CD4-positive, alpha-beta T cell (primary cell): Measurements from ENCODE around the gene CDH22. TPM values are rescaled to one million over a fixed set of nuclear protein-coding genes. Genes with fewer than 3 reads are reported as not detected.

ENCODE experiments used
- ATAC-seq: fragments of 200-7000 bp; cut with Tn5 transposase; one replicate; pipeline ENCODE4 v1.10.0; 2022; ENCODE audit warnings: mild to moderate bottlenecking; ENCODE audit not compliant: poor library complexity
- CTCF ChIA-PET: fragments of 350-600 bp; sonication (Branson Sonifier 250); formaldehyde crosslinking; loops from one replicate; lab custom pipeline; 2021; ENCODE audit warnings: antibody characterized with exemption, inconsistent platforms; lab: Charles Lee
- POLR2A ChIA-PET: fragments of 350-600 bp; sonication (Branson Sonifier 250); formaldehyde crosslinking; loops from one replicate; lab custom pipeline; 2021; ENCODE audit warnings: antibody characterized with exemption, inconsistent platforms; lab: Charles Lee
- DNase-seq, 14 experiments: peaks; one replicate each; pipeline ENCODE4 v3.0.0-alpha.2; 2013 to 2020; ENCODE audit warnings: mixed read lengths in 2 of 14
- H3K27ac ChIP-seq, 2 donors: one replicate each; pipeline versions ENCODE4 v1.5.1 to v1.7.0; 2013; ENCODE audit warnings: low read length in 2 of 2, low read depth in 1 of 2, mild to moderate bottlenecking in 1 of 2
- H3K27me3 ChIP-seq, 2 experiments: 1 replicate in 1 of 2; 2 replicates in 1 of 2; pipeline versions ENCODE4 v1.6.1 to v1.7.0; 2013; ENCODE audit warnings: low read length in 2 of 2, control low read depth in 1 of 2, mild to moderate bottlenecking in 1 of 2, moderate library complexity in 1 of 2; ENCODE audit not compliant: insufficient read depth in 2 of 2, control insufficient read depth in 1 of 2
- H3K36me3 ChIP-seq: one replicate; pipeline ENCODE4 v1.6.1; 2013; ENCODE audit warnings: low read length, control low read depth; ENCODE audit not compliant: insufficient read depth
- H3K4me1 ChIP-seq: one replicate; pipeline ENCODE4 v1.6.1; 2013; ENCODE audit warnings: low read length, control low read depth; ENCODE audit not compliant: insufficient read depth
- H3K4me3 ChIP-seq: one replicate; pipeline ENCODE4 v1.5.1; 2013; ENCODE audit warnings: mild to moderate bottlenecking, low read length, moderate library complexity
- H3K9me3 ChIP-seq, 2 experiments: 1 replicate in 1 of 2; 2 replicates in 1 of 2; pipeline versions ENCODE4 v1.6.1 to v1.7.0; 2013; ENCODE audit warnings: low read length in 2 of 2, mild to moderate bottlenecking in 2 of 2, control low read depth in 1 of 2, moderate library complexity in 1 of 2; ENCODE audit not compliant: control insufficient read depth in 1 of 2, insufficient read depth in 1 of 2
- H3K27ac Mint-ChIP-seq: one replicate; pipeline ENCODE4 v1.8.0; 2020; ENCODE audit warnings: mixed read lengths
- H3K27me3 Mint-ChIP-seq: one replicate; pipeline ENCODE4 v1.8.0; 2021; ENCODE audit warnings: mixed read lengths
- H3K36me3 Mint-ChIP-seq: one replicate; pipeline ENCODE4 v1.8.0; 2021; ENCODE audit warnings: low read depth, mixed read lengths
- H3K4me1 Mint-ChIP-seq: one replicate; pipeline ENCODE4 v1.8.0; 2021; ENCODE audit warnings: low read depth, mixed read lengths
- H3K4me3 Mint-ChIP-seq: one replicate; pipeline ENCODE4 v1.8.0; 2020; ENCODE audit warnings: mild to moderate bottlenecking, mixed read lengths
- H3K9me3 Mint-ChIP-seq: one replicate; pipeline ENCODE4 v1.8.0; 2020; ENCODE audit warnings: mixed read lengths
- CTCF ChIP-seq: fragments of 200-600 bp; IDR thresholded peaks from one replicate; pipeline ENCODE4 v1.8.0; 2022; ENCODE audit warnings: antibody characterized with exemption, mild to moderate bottlenecking
- intact Hi-C, 2 experiments: fragments of 100-400 bp; cut with DNase I in 1 of 2; cut with micrococcal nuclease in 1 of 2; formaldehyde crosslinking; loops; one replicate each; pipeline versions ENCODE4 v1.15.1 to v1.9.0; 2023 to 2025; cut with DNase I, micrococcal nuclease
- total RNA-seq, 174 experiments: library from RNA in 2 of 174; stranded (reverse) in 2 of 174; gene quantifications; one replicate each; pipeline ENCODE4 v1.2.3 and lab custom pipeline; 2021 to 2026

CDH22 gene
- total RNA-seq, 2 experiments from 2014 or later, result not detected

- peaks cover 4 to 31% of the 10 kb centered on the region in 2 experiments for H3K27me3 ChIP-seq
- H3K9me3 ChIP-seq, result peaks cover 0 to 6% of the 10 kb centered on the region in 2 experiments
- intact Hi-C loops, result no loop called here
- TF ChIP-seq CTCF, result no peak
- no peak for ATAC-seq
- no peaks in the 10 kb centered on the region for H3K36me3 Mint-ChIP-seq
- H3K27me3 Mint-ChIP-seq, result peaks cover 60% of the 10 kb centered on the region
- H3K9me3 Mint-ChIP-seq, result no peaks in the 10 kb centered on the region
- no peaks in the 10 kb centered on the region for H3K4me1 Mint-ChIP-seq
- H3K27ac Mint-ChIP-seq, result no peak overlapping the region
- no peak for DNase-seq
- CTCF ChIA-PET, result no interaction called here
- H3K27ac ChIP-seq, result no peak overlapping the region
- H3K36me3 ChIP-seq, result no peaks in the 10 kb centered on the region
- no peak overlapping the region for H3K4me3 Mint-ChIP-seq
- no peaks in the 10 kb centered on the region for H3K4me1 ChIP-seq
- POLR2A ChIA-PET, result no interaction called here
- H3K4me3 ChIP-seq, result no peak overlapping the region
Measured at GRCh38 chr20:46259260-46259859, 48.9 kb downstream of the CDH22 start.

DNA sequence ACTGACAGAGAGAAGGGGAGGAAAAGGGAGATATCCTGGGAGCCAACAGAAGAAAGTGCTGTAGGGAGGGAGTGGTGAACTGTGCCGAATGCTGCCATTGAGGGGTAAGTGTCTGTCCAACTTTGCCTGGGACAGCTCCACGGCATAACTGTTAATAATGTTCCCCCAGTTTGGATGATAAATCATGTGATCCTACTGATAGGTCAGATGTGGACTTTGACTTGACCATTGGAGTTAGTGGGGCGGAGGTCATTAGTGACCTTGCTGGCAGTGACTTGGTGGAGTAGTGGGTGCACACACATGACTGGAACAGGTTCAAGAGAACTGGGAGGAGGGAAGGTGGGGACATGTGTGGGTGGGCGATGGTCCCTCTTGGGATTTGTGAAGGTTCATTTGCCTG, 50.4 kb downstream of the CDH22 start:
- ATAC-seq (no peak), DNase-seq (no peak)
- Mint-ChIP-seq H3K27ac (no peak overlapping the region), H3K36me3 (no peaks in the 10 kb centered on the region), H3K4me3 (no peak overlapping the region), H3K9me3 (no peaks in the 10 kb centered on the region), H3K4me1 (no peaks in the 10 kb centered on the region), H3K27me3 (peaks cover 59% of the 10 kb centered on the region)
- H3K27ac ChIP-seq, result no peak overlapping the region
- POLR2A ChIA-PET, result no interaction called here
- CTCF ChIA-PET, result no interaction called here
- H3K36me3 ChIP-seq, result no peaks in the 10 kb centered on the region
- H3K4me1 ChIP-seq, result no peaks in the 10 kb centered on the region
- TF ChIP-seq CTCF, result no peak
- peaks cover 12 to 31% of the 10 kb centered on the region in 2 experiments for H3K27me3 ChIP-seq
- peaks cover 0 to 6% of the 10 kb centered on the region in 2 experiments for H3K9me3 ChIP-seq
- H3K4me3 ChIP-seq, result no peak overlapping the region
- intact Hi-C loops, result no loop called here

DNA sequence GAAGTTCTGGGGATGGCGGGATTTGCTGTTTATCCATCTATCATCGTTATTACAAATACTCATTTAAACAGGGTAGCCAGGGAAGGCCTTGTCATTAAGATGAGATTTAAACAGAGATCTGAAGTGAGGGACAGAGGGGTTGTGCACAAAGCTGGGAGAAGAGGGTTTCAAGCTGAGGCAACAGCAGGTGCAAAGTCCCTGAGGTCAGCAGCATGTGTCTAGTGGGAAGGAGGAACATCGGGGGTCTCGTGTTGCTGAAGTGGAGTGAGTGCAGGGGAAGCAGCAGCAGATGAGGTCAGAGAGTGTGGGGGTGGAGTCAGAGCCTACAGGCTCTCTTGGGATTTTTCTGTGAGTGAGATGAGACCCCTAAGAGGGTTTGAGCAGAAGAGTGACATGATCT, 52.0 kb downstream of the CDH22 start:
- H3K27ac Mint-ChIP-seq, result no peak overlapping the region
- H3K9me3 Mint-ChIP-seq, result no peaks in the 10 kb centered on the region
- ChIA-PET CTCF (no interaction called here), POLR2A (no interaction called here)
- Histone ChIP-seq H3K9me3 (peaks cover 0 to 6% of the 10 kb centered on the region in 2 experiments), H3K36me3 (no peaks in the 10 kb centered on the region), H3K27ac (no peak overlapping the region), H3K4me3 (no peak overlapping the region), H3K4me1 (no peaks in the 10 kb centered on the region), H3K27me3 (peaks cover 25 to 39% of the 10 kb centered on the region in 2 experiments)
- TF ChIP-seq CTCF, result no peak
- intact Hi-C loops, result no loop called here
- no peak overlapping the region for H3K4me3 Mint-ChIP-seq
- H3K4me1 Mint-ChIP-seq, result no peaks in the 10 kb centered on the region
- ATAC-seq, result no peak
- no peak for DNase-seq
- H3K27me3 Mint-ChIP-seq, result peaks cover 56% of the 10 kb centered on the region
- H3K36me3 Mint-ChIP-seq, result no peaks in the 10 kb centered on the region
